GM18907 (cell line): ENCODE data around the gene PCDHGA3.
"Not testable (repeated sequence)": the region's sequence is repeated elsewhere in the genome, so short reads cannot be mapped to it uniquely, and the experiment has no call there.

Experiments
- ATAC-seq: cut with Tn5 transposase; IDR thresholded peaks from one replicate; pipeline ENCODE4 v1.9.1; 2021; ENCODE audit warnings: mild to moderate bottlenecking, moderate library complexity; ENCODE audit not compliant: unreplicated experiment

The PCDHGA3 gene

DNA sequence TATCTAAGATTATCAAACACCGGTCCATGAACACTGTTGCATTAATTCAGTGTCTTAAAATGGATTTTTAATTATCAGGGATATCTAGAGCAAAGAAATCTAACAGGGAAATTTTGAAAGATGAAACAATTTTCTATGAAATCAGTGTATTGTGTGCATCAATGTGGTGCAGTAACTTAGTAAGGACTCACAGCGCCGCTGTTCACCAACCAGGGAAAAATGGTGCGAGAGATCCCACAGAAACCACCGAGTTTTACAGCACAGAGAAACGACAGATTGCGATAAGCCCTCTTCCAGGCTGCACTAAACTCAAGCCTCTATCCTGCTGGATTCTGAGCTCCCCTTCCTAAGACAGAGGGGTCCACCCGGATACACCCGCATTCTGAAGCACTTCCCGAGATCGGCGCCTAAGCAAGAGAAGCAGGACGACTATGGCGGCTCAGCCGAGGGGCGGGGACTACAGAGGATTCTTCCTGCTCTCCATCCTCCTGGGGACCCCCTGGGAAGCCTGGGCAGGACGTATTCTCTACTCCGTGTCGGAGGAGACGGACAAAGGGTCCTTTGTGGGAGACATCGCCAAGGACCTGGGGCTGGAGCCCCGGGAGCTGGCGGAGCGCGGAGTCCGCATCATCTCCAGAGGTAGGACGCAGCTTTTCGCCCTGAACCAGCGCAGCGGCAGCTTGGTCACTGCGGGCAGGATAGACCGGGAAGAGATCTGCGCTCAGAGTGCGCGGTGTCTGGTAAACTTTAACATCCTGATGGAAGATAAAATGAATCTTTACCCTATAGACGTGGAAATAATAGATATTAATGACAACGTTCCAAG is 39.1 kb downstream of the PCDHGA3 start, which contains the start of gene PCDHGA7:
Gene PCDHGA7 (plus strand): TSS at position 274 of the 826 bp plus-strand sequence. CDS start 158 bp downstream, at position 432.
- no peak for ATAC-seq

DNA sequence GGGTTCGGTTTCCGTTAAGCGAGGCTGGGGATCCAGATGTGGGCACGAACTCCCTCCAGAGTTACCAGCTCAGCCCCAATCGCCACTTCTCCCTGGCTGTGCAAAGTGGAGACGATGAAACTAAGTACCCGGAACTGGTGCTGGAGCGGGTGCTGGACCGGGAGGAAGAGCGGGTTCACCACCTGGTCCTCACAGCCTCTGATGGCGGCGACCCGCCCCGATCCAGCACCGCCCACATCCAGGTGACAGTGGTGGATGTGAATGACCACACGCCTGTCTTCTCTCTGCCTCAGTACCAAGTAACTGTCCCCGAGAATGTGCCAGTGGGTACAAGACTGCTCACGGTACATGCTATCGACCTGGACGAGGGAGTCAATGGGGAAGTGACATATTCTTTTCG is 39.7 kb downstream of the PCDHGA3 start:
- ATAC-seq, result no peak

DNA sequence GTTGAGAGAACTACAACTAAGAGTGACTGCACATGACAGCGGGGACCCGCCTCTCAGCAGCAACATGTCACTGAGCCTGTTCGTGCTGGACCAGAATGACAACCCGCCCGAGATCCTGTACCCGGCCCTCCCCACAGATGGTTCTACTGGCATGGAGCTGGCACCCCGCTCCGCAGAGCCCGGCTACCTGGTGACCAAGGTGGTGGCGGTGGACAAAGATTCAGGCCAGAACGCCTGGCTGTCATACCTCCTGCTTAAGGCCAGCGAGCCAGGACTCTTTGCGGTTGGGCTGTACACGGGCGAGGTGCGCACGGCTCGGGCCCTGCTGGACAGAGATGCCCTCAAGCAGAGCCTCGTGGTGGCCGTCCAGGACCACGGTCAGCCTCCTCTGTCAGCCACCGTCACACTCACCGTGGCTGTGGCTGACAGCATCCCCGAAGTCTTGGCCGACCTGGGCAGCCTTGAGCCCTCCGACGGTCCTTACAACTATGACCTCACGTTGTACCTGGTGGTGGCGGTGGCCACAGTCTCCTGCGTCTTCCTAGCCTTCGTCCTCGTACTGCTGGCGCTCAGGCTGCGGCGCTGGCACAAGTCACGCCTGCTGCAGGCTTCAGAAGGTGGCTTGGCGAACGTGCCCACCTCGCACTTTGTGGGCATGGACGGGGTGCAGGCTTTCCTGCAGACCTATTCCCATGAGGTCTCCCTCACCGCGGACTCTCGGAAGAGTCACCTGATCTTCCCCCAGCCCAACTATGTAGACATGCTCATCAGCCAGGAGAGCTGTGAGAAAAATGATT is 41.0 kb downstream of the PCDHGA3 start:
- ATAC-seq, result no peak

DNA sequence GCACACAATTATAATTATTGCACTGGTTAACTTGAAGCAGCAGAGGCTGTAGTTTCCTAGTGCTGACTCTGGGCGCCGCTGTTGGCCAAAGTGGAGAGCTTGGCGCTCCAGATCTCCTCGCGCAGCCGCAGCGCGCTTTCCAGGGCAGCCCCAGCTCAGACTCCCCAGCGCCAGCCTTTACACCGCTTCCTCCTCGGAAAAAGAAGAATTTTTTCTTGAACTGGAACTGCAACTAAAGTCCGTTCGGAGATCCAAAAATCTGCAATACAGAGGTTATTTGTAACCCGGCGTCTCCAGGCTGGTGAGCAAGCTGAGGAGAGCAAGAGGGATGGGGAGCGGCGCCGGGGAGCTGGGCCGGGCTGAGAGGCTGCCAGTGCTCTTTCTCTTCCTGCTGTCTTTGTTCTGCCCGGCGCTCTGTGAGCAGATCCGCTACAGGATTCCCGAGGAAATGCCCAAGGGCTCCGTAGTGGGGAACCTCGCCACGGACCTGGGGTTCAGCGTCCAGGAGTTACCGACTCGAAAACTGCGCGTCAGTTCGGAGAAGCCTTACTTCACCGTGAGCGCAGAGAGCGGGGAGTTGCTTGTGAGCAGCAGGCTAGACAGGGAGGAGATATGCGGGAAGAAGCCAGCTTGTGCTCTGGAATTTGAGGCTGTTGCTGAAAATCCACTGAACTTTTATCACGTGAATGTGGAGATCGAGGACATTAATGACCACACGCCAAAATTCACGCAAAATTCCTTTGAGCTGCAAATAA is 44.1 kb downstream of the PCDHGA3 start, which contains the start of gene PCDHGB4:
Gene PCDHGB4 (plus strand): TSS at position 142 of the 755 bp plus-strand sequence. CDS start 187 bp downstream, at position 329.
- not testable (repeated sequence) for ATAC-seq

DNA sequence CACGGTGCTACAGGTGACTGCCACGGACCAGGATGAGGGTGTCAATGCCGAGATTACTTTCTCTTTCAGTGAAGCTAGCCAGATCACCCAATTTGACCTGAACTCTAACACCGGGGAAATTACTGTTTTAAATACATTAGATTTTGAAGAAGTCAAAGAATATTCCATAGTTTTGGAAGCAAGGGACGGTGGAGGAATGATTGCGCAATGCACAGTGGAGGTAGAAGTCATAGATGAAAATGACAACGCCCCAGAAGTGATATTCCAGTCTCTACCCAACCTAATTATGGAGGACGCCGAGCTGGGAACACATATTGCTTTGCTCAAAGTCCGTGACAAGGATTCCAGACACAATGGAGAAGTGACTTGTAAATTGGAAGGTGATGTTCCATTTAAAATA is 45.0 kb downstream of the PCDHGA3 start:
- no peak for ATAC-seq

DNA sequence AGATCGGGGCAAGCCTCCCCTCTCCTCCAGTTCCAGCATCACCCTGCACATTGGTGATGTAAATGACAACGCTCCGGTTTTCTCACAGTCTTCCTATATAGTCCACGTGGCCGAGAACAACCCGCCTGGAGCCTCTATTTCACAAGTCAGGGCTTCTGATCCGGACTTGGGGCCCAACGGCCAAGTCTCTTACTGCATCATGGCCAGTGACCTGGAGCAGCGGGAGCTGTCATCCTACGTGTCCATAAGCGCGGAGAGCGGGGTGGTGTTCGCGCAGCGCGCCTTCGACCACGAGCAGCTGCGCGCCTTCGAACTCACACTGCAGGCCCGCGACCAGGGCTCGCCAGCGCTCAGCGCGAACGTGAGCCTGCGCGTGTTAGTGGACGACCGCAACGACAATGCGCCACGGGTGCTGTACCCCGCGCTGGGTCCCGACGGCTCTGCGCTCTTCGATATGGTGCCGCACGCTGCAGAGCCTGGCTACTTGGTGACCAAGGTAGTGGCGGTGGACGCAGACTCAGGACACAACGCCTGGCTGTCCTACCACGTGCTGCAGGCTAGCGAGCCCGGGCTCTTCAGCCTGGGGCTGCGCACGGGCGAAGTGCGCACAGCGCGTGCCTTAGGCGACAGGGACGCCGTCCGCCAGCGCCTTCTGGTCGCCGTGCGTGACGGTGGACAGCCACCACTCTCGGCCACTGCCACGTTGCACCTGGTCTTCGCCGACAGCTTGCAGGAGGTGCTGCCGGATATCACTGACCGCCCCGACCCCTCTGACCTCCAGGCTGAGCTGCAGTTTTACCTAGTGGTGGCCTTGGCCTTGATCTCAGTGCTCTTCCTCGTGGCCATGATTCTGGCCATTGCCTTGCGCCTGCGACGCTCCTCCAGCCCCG is 45.8 kb downstream of the PCDHGA3 start:
- ATAC-seq, result no peak

DNA sequence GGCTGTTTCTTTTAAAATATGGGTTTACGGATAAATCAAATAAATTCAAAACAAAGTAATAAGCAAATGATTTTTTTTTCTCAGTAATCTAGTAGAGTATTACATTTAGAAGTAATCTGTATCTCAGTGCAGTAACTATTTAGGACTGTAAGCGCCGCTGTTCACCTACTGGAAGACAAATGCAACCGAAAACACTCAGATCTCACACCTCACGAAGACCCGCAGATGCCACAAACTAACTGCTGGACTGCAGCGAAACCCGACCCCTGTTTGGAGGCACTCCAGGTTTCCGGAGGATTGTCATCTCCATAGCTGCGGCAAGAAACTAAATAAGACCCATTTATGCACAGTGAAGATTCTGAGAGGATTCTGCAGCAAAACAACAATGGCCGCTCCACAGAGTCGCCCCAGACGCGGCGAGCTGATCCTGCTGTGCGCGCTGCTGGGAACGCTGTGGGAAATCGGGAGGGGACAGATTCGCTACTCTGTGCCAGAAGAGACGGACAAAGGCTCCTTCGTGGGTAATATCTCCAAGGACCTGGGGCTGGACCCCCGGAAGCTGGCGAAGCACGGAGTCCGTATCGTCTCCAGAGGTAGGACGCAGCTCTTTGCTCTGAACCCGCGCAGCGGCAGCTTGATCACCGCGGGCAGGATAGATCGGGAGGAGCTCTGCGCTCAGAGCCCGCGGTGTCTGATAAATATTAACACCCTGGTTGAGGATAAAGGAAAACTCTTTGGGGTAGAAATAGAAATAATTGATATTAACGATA is 49.0 kb downstream of the PCDHGA3 start, which contains the start of gene PCDHGA8:
Gene PCDHGA8 (plus strand): TSS at position 205 of the 770 bp plus-strand sequence. CDS start 181 bp downstream, at position 386.
- ATAC-seq, result no peak

DNA sequence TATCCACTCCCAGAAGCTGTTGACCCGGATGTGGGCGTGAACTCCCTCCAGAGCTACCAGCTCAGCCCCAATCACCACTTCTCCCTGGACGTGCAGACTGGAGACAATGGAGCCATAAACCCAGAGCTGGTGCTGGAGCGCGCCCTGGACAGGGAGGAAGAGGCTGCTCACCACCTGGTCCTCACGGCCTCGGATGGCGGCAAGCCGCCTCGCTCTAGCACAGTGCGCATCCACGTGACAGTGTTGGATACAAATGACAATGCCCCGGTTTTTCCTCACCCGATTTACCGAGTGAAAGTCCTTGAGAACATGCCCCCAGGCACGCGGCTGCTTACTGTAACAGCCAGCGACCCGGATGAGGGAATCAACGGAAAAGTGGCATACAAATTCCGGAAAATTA is 49.6 kb downstream of the PCDHGA3 start:
- no peak for ATAC-seq

DNA sequence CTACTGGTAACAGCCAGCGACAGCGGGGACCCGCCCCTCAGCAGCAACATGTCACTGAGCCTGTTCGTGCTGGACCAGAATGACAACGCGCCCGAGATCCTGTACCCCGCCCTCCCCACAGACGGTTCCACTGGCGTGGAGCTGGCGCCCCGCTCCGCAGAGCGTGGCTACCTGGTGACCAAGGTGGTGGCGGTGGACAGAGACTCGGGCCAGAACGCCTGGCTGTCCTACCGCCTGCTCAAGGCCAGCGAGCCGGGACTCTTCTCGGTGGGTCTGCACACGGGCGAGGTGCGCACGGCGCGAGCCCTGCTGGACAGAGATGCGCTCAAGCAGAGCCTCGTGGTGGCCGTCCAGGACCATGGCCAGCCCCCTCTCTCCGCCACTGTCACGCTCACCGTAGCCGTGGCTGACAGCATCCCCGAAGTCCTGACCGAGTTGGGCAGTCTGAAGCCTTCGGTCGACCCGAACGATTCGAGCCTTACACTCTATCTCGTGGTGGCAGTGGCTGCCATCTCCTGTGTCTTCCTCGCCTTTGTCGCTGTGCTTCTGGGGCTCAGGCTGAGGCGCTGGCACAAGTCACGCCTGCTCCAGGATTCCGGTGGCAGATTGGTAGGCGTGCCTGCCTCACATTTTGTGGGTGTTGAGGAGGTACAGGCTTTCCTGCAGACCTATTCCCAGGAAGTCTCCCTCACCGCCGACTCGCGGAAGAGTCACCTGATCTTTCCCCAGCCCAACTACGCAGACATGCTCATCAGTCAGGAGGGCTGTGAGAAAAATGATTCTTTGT is 51.0 kb downstream of the PCDHGA3 start:
- ATAC-seq, result not testable (repeated sequence)
